Measurements from ENCODE around the gene HLA-DRB5.
"Not testable (repeated sequence)": the region's sequence is repeated elsewhere in the genome, so short reads cannot be mapped to it uniquely, and the experiment has no call there.

Gene HLA-DRB5

DNA sequence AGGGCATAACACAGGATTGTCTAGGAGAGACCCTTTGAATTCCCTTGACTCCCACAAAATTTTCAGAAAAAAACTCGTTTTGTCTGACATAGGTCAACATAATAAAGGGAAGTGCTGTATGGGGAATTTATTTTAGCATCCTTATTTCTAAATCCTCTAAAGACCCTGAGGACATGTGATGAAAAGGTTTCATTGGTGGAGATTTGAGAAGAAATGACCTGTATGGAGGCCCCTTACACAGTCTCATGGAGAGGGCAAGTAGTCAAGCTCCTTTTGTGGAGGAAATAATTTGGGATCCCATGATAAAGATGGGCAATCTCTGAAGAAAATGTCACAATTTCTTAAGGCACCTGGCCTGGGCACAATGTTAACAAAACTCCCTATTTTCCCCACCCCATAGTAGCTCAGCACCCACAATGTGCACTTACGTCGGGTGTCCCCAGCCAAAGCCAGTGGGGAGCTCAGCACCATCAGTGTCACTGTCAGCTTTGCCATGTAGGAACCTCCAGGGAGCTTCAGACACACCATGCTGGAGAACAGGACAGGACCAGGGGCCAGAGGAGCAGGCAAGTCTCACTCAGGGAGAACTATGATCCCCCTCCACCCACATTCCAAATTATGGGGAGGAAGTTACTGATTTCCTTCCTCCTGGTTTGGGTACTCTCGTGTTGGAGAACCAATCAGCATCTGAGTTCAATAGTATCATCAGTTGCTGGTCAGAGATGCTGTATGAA is at the start of gene HLA-DRB5:
Gene HLA-DRB5 (minus strand): TSS at position 591 of the 734 bp plus-strand sequence. CDS start 63 bp downstream, at position 528.
- no peak for DNase-seq

- DNase-seq = no peak
These were observed 48.9 kb upstream of the HLA-DRB5 start for GRCh38 chr6:32578962-32579361.

DNA sequence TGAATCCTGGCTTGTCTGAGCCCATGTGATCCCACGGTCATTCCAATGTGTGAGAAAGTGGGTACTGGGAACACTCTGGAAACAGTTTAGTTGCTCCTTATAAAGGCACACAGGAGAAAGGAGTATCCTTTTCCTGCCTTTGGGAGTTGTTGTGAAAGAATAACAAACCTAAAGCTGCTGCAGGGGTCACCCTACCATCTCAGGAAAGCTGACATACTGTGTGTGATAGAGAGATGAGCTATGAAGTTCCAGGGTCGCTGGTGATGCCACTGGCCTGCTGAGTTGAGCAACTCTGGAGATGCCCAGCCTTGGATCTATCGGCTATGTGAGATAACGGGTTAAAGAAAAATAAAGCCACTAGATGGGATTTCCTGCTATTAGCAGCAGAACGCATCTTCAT is 47.4 kb upstream of the HLA-DRB5 start:
- not testable (repeated sequence) for DNase-seq

- no peak for DNase-seq
These were observed 46.2 kb upstream of the HLA-DRB5 start for GRCh38 chr6:32576250-32576649.

- DNase-seq = no peak
These were observed 40.3 kb upstream of the HLA-DRB5 start for GRCh38 chr6:32570363-32570905.

GRCh38 chr6:32568561-32568960 is 38.5 kb upstream of the HLA-DRB5 start:
- DNase-seq = no peak

DNA sequence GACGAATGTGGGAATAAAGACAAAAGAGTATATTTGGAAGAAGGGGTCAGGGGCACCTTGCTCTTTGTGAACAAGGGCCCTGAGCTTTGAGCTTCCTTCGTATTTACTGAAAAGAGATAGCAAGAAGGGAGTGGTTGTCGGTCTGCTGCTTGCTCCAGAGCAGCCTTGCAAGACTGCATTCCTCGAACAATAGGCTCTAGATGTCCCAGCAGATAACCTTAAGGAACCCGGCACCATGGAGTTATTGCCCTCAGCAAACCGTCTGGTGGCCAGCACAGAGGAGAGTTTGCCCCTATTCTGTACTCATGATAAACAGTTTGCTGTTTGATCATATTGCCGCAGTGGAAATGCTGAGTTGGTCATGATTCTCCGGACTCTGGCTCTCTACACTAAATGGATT is 36.9 kb upstream of the HLA-DRB5 start:
- DNase-seq = no peak

GRCh38 chr6:32565511-32565910 is 35.4 kb upstream of the HLA-DRB5 start:
- no peak for DNase-seq

GRCh38 chr6:32562940-32563339 is 32.9 kb upstream of the HLA-DRB5 start:
- no peak for DNase-seq

GRCh38 chr6:32559747-32560146 is 29.7 kb upstream of the HLA-DRB5 start:
- no peak for DNase-seq

DNA sequence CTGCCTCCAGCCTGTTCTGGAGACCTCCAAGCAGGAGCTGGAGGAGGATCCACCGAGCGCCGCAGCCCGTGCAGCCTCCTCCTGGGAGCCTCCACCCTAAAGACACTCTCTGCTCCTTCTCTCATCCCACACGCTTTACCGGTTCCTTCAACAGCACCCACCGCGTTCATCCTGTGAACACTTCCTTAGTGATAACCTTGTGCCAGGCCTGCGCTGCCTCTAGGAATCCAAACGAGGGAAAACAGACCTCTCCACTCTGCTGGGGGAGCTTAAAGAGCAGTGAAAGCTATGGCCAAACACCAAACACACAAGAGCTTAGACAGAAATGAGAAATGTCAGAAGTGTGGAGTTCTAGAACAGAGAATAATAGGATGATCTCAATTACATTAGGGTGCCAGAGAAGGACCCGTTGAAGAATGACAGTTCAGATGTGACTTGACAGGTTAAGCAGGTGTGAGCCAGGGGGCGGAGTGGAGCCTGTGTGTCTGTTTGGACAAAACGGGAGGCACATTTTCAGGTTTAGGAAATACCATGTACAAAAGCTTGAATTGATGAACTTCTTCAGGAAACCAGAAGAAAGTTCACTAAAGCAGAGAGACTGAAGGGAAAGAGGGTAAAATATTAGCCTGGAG is 28.5 kb upstream of the HLA-DRB5 start:
- no peak for DNase-seq

- no peak for DNase-seq
These were observed 24.3 kb upstream of the HLA-DRB5 start for GRCh38 chr6:32554116-32554965.

GRCh38 chr6:32553037-32553742 is 23.1 kb upstream of the HLA-DRB5 start:
- DNase-seq = no peak

GRCh38 chr6:32551410-32551809 is 21.3 kb upstream of the HLA-DRB5 start:
- DNase-seq = no peak

GRCh38 chr6:32539839-32540238 is 9.8 kb upstream of the HLA-DRB5 start:
- DNase-seq = no peak

GRCh38 chr6:32530431-32530793 is 325 bp upstream of the HLA-DRB5 start:
- DNase-seq = not testable (repeated sequence)

DNA sequence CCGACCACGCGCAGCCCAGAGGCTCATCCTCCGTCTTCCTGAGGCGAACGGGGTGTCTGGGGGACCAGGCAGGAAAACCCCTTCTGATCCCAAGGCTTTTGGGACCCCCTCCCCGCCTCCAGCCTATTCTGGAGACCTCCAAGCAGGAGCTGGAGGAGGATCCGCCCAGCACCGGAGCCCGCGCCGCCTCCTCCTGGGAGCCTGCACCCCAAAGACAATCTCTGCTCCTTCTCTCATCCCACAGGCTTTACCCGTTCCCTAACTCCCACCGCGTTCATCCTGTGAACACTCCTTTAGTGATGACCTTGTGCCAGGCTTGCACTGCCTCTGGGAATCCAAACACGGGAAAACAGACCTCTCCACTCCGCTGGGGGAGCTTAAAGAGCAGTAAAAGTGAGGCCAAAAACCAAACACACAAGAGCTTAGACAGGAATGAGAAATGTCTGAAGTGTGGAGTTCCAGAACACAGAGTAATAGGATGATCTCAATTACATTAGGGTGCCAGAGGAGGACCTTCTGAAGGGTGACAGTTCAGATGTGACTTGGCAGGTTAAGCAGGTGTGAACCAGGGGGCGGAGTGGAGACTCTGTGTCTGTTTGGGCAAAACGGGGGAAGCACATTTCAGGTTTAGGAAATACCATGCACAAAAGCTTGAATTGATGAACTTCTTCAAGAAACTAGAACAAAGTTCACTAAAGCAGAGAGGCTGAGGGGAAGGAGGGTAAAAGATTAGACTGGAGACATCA is 7.6 kb downstream of the HLA-DRB5 start:
- DNase-seq = no peak

DNA sequence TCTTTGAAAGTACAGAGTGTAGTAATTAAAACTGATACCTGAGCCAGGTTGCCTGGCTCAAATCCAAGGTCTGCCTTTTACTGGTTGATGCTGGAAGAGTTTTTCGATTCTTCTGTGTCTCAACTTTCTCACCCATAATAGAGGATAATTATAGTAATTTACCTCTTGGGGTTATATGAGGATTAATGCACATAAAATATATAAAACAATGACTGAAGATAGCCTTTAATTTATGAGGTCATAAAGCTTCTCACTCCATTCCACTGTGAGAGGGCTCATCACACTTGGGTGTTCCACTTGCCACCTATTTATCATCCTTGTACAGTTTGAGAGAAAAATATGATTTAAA is 10.2 kb downstream of the HLA-DRB5 start:
- DNase-seq = no peak

DNA sequence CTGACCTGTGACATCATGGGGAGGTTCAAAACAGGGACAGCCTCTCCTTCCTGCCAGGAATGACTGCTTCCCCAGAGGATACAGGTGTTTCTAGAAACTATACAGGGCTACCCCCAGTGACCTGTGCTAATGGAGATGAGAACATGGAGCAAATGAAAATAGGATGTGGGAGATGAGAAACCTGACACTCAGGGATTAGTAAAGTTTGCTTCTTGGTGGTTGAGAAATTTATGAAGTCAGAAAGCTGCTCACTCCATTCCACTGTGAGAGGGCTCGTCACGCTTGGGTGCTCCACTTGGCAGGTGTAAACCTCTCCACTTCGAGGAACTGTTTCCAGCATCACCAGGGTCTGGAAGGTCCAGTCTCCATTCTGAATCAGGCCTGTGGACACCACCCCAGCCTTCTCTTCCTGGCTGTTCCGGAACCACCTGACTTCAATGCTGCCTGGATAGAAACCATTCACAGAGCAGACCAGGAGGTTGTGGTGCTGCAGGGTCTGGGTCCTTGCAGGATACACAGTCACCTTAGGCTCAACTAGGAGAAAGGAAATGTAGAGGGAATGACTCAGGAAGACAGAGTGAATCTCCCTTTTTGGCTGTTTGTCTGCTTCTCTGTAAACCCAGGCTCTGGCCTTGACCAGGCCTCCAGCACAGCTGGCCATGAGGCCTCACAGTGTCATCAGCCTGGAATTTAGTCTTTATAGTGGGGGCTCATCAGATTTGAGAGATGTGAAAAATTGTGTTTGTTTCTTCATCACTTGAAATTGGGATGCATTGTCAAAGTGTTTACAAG is 10.8 kb downstream of the HLA-DRB5 start:
- no peak for DNase-seq

- DNase-seq = no peak
These were observed 12.2 kb downstream of the HLA-DRB5 start for GRCh38 chr6:32517654-32518445.

Data from SHP77 treated with DMSO at 0.1 percent for 48 hours (cell line).